Esophagus muscularis mucosa (tissue), 3 donors: ENCODE data around the gene DMRT3.

Experiments
- POLR2A ChIP-seq: fragments of 450-650 bp; IDR thresholded peaks from one replicate; pipeline ENCODE4 v1.6.1; 2017; ENCODE audit warnings: antibody characterized with exemption, moderate library complexity, mild to moderate bottlenecking, low read depth
- POLR2AphosphoS5 ChIP-seq, 2 donors: sonication (generic); formaldehyde crosslinking; IDR thresholded peaks; one replicate each; pipeline ENCODE4 v1.6.1; 2017; ENCODE audit warnings: antibody characterized with exemption in 2 of 2
- TF ChIP-seq, protein P1 (sequence below), 3 experiments: fragments of 200-600 bp in 2 of 3; fragments of 450-650 bp in 1 of 3; sonication (generic) in 2 of 3; IDR thresholded peaks; one replicate each; pipeline ENCODE4 v1.5.1; 2017 to 2019; ENCODE audit warnings: antibody characterized with exemption in 3 of 3, mild to moderate bottlenecking in 2 of 3, moderate library complexity in 1 of 3

DNA sequence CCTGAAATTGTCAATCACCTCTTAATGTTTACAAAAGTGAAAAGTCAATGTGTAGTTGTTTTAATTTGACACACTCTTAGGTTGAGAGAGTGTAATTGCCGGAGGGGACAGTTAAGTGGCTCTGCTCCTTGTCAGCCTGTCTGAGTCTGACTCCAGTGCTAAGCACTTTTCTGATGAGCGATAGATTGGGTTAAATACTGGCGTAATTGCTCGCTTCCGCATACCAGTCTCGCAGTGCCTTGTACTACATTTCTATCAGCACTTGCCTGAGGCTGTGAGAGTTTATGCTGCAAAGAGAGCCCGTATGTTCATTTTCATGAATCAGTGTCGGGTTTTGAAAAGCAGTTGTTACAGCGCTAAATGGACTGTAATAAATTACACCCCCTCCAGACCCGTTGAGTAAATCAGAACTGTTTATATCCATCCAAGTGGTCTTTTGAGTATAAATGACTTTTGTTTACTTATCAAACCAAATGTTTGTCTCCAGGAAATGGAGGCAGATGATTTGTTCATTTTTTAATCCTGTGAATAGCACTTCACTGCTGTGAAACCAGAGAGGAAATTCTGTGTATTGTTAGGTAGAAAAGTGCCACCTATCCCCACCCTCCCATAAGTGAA, 41.0 kb upstream of the DMRT3 start:
- TF ChIP-seq, protein P1, sequence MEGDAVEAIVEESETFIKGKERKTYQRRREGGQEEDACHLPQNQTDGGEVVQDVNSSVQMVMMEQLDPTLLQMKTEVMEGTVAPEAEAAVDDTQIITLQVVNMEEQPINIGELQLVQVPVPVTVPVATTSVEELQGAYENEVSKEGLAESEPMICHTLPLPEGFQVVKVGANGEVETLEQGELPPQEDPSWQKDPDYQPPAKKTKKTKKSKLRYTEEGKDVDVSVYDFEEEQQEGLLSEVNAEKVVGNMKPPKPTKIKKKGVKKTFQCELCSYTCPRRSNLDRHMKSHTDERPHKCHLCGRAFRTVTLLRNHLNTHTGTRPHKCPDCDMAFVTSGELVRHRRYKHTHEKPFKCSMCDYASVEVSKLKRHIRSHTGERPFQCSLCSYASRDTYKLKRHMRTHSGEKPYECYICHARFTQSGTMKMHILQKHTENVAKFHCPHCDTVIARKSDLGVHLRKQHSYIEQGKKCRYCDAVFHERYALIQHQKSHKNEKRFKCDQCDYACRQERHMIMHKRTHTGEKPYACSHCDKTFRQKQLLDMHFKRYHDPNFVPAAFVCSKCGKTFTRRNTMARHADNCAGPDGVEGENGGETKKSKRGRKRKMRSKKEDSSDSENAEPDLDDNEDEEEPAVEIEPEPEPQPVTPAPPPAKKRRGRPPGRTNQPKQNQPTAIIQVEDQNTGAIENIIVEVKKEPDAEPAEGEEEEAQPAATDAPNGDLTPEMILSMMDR (IDR thresholded peaks at IDR 0.05) = no peak
- TF ChIP-seq POLR2A = no peak
- TF ChIP-seq POLR2AphosphoS5 (IDR thresholded peaks at IDR 0.05) = no peak
